ENCODE results near the gene EHMT1. TPM values are rescaled to one million over a fixed set of nuclear protein-coding genes. Genes with fewer than 3 reads are reported as not detected.
A peak's percentile ranks its signal among the peaks of the same experiment; 100 is the strongest.

EHMT1 gene
- total RNA-seq, 1 donor from 2014 or later, result 82.7 TPM

- TF ChIP-seq CTCF (IDR thresholded peaks at IDR 0.05), result no peak
- Histone ChIP-seq H3K36me3 (peaks cover 50% of the 10 kb centered on the region), H3K4me3 (no peak overlapping the region), H3K27ac (no peak overlapping the region), H3K4me1 (no peaks in the 10 kb centered on the region), H3K9me3 (no peaks in the 10 kb centered on the region), H3K27me3 (no peaks in the 10 kb centered on the region)
- no peak for ATAC-seq
- DNase-seq, result no peak
- intact Hi-C loops (cut with DNase I), result no loop called here
Measured at GRCh38 chr9:137743695-137744094, 124.9 kb downstream of the EHMT1 start.

- intact Hi-C loops (cut with DNase I), result no loop called here
- peaks cover 52% of the 10 kb centered on the region for H3K36me3 ChIP-seq
- H3K9me3 ChIP-seq, result no peaks in the 10 kb centered on the region
- DNase-seq (no peak), ATAC-seq (no peak)
- TF ChIP-seq CTCF (IDR thresholded peaks at IDR 0.05), result no peak
- no peak overlapping the region for H3K27ac ChIP-seq
- no peaks in the 10 kb centered on the region for H3K4me1 ChIP-seq
- H3K4me3 ChIP-seq, result no peak overlapping the region
- no peaks in the 10 kb centered on the region for H3K27me3 ChIP-seq
Measured at GRCh38 chr9:137744632-137745183, 125.9 kb downstream of the EHMT1 start.

GRCh38 chr9:137745541-137745991 lies 126.8 kb downstream of the EHMT1 start:
- H3K27ac ChIP-seq, result no peak overlapping the region
- no peaks in the 10 kb centered on the region for H3K27me3 ChIP-seq
- DNase-seq (no peak), ATAC-seq (peak; percentile 39)
- intact Hi-C loops (cut with DNase I), result no loop called here
- no peaks in the 10 kb centered on the region for H3K4me1 ChIP-seq
- no peak for TF ChIP-seq CTCF (IDR thresholded peaks at IDR 0.05)
- H3K36me3 ChIP-seq, result peaks cover 52% of the 10 kb centered on the region
- H3K9me3 ChIP-seq, result no peaks in the 10 kb centered on the region
- no peak overlapping the region for H3K4me3 ChIP-seq

- H3K36me3 ChIP-seq, result peaks cover 68% of the 10 kb centered on the region
- intact Hi-C loops (cut with DNase I), result no loop called here
Measured at GRCh38 chr9:137748311-137748710, 129.5 kb downstream of the EHMT1 start.

GRCh38 chr9:137748741-137749140 lies 129.9 kb downstream of the EHMT1 start:
- intact Hi-C loops (cut with DNase I), result no loop called here
- ATAC-seq (no peak), DNase-seq (no peak)
- Histone ChIP-seq H3K27ac (no peak overlapping the region), H3K9me3 (no peaks in the 10 kb centered on the region), H3K4me1 (no peaks in the 10 kb centered on the region), H3K4me3 (no peak overlapping the region), H3K36me3 (peaks cover 64% of the 10 kb centered on the region), H3K27me3 (no peaks in the 10 kb centered on the region)
- TF ChIP-seq CTCF (IDR thresholded peaks at IDR 0.05), result no peak

More at GRCh38 chr9:137748311-137748710, 129.5 kb downstream of the EHMT1 start:
- H3K27ac ChIP-seq, result no peak overlapping the region
- no peaks in the 10 kb centered on the region for H3K27me3 ChIP-seq
- DNase-seq (no peak), ATAC-seq (no peak)
- no peak overlapping the region for H3K4me3 ChIP-seq
- TF ChIP-seq CTCF (IDR thresholded peaks at IDR 0.05), result no peak
- H3K4me1 ChIP-seq, result no peaks in the 10 kb centered on the region
- no peaks in the 10 kb centered on the region for H3K9me3 ChIP-seq

- Histone ChIP-seq H3K9me3 (no peaks in the 10 kb centered on the region), H3K27me3 (no peaks in the 10 kb centered on the region), H3K27ac (no peak overlapping the region), H3K4me1 (no peaks in the 10 kb centered on the region), H3K4me3 (no peak overlapping the region), H3K36me3 (peaks cover 64% of the 10 kb centered on the region)
- no peak for DNase-seq
- no peak for ATAC-seq
- no peak for TF ChIP-seq CTCF (IDR thresholded peaks at IDR 0.05)
- intact Hi-C loops (cut with DNase I), result no loop called here
Measured at GRCh38 chr9:137749511-137749910, 130.7 kb downstream of the EHMT1 start.

Data from upper lobe of right lung (tissue), 1 donor.